GM18951 (cell line): Measurements from ENCODE around the gene RIPPLY2.
"Not testable (repeated sequence)": the region's sequence is repeated elsewhere in the genome, so short reads cannot be mapped to it uniquely, and the experiment has no call there.

Experiments used
- POLR2A ChIP-seq: IDR thresholded peaks from 4 replicates; pipeline ENCODE4 v1.6.1; 2011; ENCODE audit warnings: mild to moderate bottlenecking; ENCODE audit not compliant: insufficient read length, insufficient read depth; ENCODE audit errors: extremely low read depth
- in situ Hi-C: fragments of 300-500 bp; cut with MboI; formaldehyde crosslinking; loops from one replicate; pipeline ENCODE4 v1.12.0; 2022; ENCODE audit warnings: low sequenced_read_pairs, mixed read lengths, inconsistent platforms; ENCODE audit not compliant: unreplicated experiment

Gene RIPPLY2

GRCh38 chr6:83853178-83854000 is at the start of gene RIPPLY2:
Gene RIPPLY2, plus strand, starts transcription at chr6:83853360. Its CDS starts 57 bp downstream, at chr6:83853417.
- TF ChIP-seq POLR2A: no peak
- in situ Hi-C loops: no loop called here

- in situ Hi-C loops: not testable (repeated sequence)
Measured at GRCh38 chr6:83803492-83803891, 49.7 kb upstream of the RIPPLY2 start.

- TF ChIP-seq POLR2A: no peak
- in situ Hi-C loops: no loop called here
Measured at GRCh38 chr6:83804886-83805285, 48.3 kb upstream of the RIPPLY2 start.

GRCh38 chr6:83808005-83808404 is 45.2 kb upstream of the RIPPLY2 start:
- in situ Hi-C loops: no loop called here
- no peak for TF ChIP-seq POLR2A

GRCh38 chr6:83808926-83809325 is 44.2 kb upstream of the RIPPLY2 start:
- in situ Hi-C loops: no loop called here
- no peak for TF ChIP-seq POLR2A

GRCh38 chr6:83812595-83812994 is 40.6 kb upstream of the RIPPLY2 start:
- no peak for TF ChIP-seq POLR2A
- in situ Hi-C loops: no loop called here

GRCh38 chr6:83815631-83816272 is 37.4 kb upstream of the RIPPLY2 start:
- no peak for TF ChIP-seq POLR2A
- in situ Hi-C loops: no loop called here

- in situ Hi-C loops: no loop called here
- TF ChIP-seq POLR2A: no peak
Measured at GRCh38 chr6:83822629-83823169, 30.5 kb upstream of the RIPPLY2 start.

GRCh38 chr6:83824388-83824801 is 28.8 kb upstream of the RIPPLY2 start:
- in situ Hi-C loops: no loop called here
- no peak for TF ChIP-seq POLR2A

- in situ Hi-C loops: no loop called here
- no peak for TF ChIP-seq POLR2A
Measured at GRCh38 chr6:83824831-83825230, 28.3 kb upstream of the RIPPLY2 start.

- TF ChIP-seq POLR2A: no peak
- in situ Hi-C loops: no loop called here
Measured at GRCh38 chr6:83827050-83827449, 26.1 kb upstream of the RIPPLY2 start.

- TF ChIP-seq POLR2A: no peak
- in situ Hi-C loops: no loop called here
Measured at GRCh38 chr6:83838727-83839126, 14.4 kb upstream of the RIPPLY2 start.

GRCh38 chr6:83844170-83844569 is 9.0 kb upstream of the RIPPLY2 start:
- TF ChIP-seq POLR2A: no peak

GRCh38 chr6:83846291-83846690 is 6.9 kb upstream of the RIPPLY2 start:
- in situ Hi-C loops: no loop called here
- TF ChIP-seq POLR2A: no peak

More at GRCh38 chr6:83844170-83844569, 9.0 kb upstream of the RIPPLY2 start:
- in situ Hi-C loops: no loop called here
